Activated naive CD8-positive, alpha-beta T cell treated with anti-CD3 and anti-CD28 coated beads, Interleukin-2, amount 50 U/mL, for 24 hours (primary cell): ENCODE measurements around the gene ZNF493.
A peak's percentile ranks its signal among the peaks of the same experiment; 100 is the strongest.

Experiments
- ATAC-seq: fragments of 150-1000 bp; cut with Tn5 transposase; one replicate; pipeline ENCODE4 v1.10.0; 2021
- DNase-seq: peaks from one replicate; pipeline ENCODE4 v3.0.0; 2021
- H3K27ac Mint-ChIP-seq: one replicate; pipeline ENCODE4 v1.8.0; 2021; ENCODE audit warnings: mild to moderate bottlenecking, mixed read lengths
- H3K27me3 Mint-ChIP-seq: one replicate; pipeline ENCODE4 v1.8.0; 2021; ENCODE audit warnings: mixed read lengths
- H3K36me3 Mint-ChIP-seq: one replicate; pipeline ENCODE4 v1.8.0; 2021; ENCODE audit warnings: low read depth, mixed read lengths
- H3K4me1 Mint-ChIP-seq: one replicate; pipeline ENCODE4 v1.8.0; 2021; ENCODE audit warnings: mixed read lengths
- H3K4me3 Mint-ChIP-seq: one replicate; pipeline ENCODE4 v1.8.0; 2021; ENCODE audit warnings: mild to moderate bottlenecking, moderate library complexity, mixed read lengths
- H3K9me3 Mint-ChIP-seq: one replicate; pipeline ENCODE4 v1.8.0; 2021; ENCODE audit warnings: mixed read lengths

The ZNF493 gene

DNA sequence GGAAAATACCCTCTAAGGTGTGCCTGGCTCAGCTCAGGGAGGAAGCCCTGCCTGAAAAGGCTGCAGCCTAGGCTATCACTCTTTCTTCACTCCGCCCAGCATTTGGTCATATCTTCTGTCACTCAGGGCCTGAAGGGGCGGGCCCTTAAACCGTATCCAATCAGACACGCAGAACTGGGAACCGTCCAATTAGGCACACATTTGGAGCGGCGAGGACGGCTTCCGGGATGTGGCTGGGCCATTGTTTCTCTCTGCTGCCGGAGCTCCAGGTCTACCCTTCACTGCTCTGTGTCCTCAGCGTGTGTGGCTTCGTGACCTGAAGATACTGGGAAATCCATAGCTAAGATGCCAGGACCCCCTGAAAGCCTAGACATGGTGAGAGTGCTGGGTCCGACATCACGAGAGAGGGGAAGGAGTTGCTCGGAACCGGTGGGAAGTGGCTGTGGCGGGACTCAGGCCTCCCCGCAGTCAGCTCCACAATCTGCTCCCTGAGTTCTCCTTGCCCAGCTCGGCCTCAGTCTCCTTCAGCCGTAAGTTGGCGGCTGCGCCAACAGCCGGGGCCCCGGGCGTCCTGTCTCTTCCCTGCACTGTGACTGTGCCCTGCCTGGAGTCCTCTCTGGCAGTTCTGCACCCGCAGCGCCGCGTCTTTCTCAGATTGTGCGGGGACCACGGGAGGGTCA lies at the start of gene ZNF493:
ZNF493 (plus strand) TSS at position 241 of the 680 bp plus-strand sequence; CDS start at position 346, 105 bp downstream.
- H3K27me3 Mint-ChIP-seq = no peaks in the 10 kb centered on the region
- H3K4me1 Mint-ChIP-seq = peaks cover 27% of the 10 kb centered on the region
- H3K9me3 Mint-ChIP-seq = peaks cover 17% of the 10 kb centered on the region
- DNase-seq (peak; percentile 87), ATAC-seq (peak; percentile 100)
- H3K4me3 Mint-ChIP-seq = peak within 1 kb of the TSS; percentile 96
- peaks cover 43% of the 10 kb centered on the region for H3K36me3 Mint-ChIP-seq
- peak within 1 kb of the TSS; percentile 79 for H3K27ac Mint-ChIP-seq

DNA sequence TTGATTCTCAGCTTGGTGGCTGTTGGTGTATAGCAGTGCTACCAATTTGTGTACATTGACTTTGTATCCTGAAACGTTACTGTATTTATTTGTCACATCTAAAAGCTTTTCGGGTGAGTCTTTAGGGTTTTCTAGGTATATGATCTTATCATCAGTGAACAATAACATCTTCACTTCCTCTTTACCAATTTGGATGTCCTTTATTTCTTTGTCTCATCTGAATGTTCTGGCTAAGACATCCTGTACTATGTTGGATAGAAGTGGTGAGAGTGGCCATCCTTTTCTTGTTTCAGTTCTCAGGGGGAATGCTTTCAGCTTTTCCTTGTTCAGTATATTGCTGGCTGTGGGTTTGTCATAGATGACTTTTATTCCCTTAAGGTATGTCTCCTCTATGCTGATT lies 44.1 kb upstream of the ZNF493 start:
- Mint-ChIP-seq H3K4me1 (no peaks in the 10 kb centered on the region), H3K4me3 (no peak overlapping the region), H3K9me3 (peaks cover 29% of the 10 kb centered on the region), H3K27me3 (no peaks in the 10 kb centered on the region), H3K36me3 (peaks cover 8% of the 10 kb centered on the region), H3K27ac (no peak overlapping the region)
- no peak for ATAC-seq
- DNase-seq = no peak

DNA sequence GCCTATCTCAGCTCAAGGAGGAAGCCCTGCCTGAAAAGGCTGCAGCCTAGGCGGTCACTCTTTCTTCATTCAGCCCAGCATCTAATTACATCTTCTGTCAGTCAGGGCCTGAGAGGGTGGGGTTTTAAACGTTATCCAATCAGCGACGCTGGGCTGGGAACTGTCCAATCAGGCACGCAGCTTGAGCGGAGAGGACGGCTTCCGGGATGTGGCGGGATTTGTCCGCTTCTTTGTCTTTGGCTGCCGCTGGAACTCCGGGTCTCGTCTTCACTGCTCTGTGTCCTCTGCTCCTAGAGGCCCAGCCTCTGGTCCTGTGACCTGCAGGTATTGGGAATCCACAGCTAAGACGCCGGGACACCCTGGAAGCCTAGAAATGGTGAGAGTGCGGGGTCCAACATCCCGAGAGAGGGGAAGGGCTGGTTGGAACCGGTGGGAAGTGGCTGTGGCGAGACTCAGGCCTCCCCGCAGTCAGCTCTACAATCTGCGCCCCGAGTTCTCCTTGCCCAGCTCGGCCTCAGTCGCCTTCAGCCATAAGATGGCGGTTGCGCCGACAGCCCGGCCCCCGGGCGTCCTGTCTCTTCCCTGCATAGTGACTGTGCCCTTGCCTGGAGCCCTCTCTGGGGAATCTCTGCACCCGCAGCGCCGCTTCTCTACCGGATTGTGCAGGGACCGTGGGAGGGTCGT lies 38.0 kb upstream of the ZNF493 start, which contains the start of gene ZNF738:
ZNF738 (plus strand) TSS at position 233 of the 684 bp plus-strand sequence; CDS start at position 374, 141 bp downstream.
- peaks cover 8% of the 10 kb centered on the region for H3K9me3 Mint-ChIP-seq
- DNase-seq (peak; percentile 82), ATAC-seq (peak; percentile 98)
- H3K27me3 Mint-ChIP-seq = no peaks in the 10 kb centered on the region
- H3K4me3 Mint-ChIP-seq = peak within 1 kb of the TSS; percentile 99
- H3K27ac Mint-ChIP-seq = peak within 1 kb of the TSS; percentile 92
- H3K4me1 Mint-ChIP-seq = peaks cover 20% of the 10 kb centered on the region
- peaks cover 30% of the 10 kb centered on the region for H3K36me3 Mint-ChIP-seq

DNA sequence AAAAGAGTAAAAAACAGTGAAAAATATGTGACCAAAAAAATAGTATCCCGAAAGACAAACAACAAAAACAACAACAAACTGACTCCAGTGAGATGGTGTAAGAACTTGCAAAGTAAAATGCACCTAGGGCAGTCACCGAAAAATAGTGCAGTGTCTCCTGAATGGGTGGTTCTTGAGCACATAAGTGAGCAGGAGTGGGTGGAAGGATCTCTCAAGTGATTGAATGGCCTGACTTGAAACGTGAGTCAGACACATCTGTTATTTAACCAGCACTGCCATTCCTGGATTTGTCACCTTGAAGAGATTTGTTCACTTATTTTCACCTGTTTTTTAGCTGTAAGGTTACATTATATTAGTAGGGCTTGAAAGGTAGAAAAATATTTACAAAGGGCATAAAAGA lies 34.6 kb upstream of the ZNF493 start:
- peaks cover 20% of the 10 kb centered on the region for H3K4me1 Mint-ChIP-seq
- no peak overlapping the region for H3K27ac Mint-ChIP-seq
- DNase-seq (no peak), ATAC-seq (no peak)
- peaks cover 60% of the 10 kb centered on the region for H3K36me3 Mint-ChIP-seq
- peaks cover 23% of the 10 kb centered on the region for H3K9me3 Mint-ChIP-seq
- no peaks in the 10 kb centered on the region for H3K27me3 Mint-ChIP-seq
- H3K4me3 Mint-ChIP-seq = no peak overlapping the region

DNA sequence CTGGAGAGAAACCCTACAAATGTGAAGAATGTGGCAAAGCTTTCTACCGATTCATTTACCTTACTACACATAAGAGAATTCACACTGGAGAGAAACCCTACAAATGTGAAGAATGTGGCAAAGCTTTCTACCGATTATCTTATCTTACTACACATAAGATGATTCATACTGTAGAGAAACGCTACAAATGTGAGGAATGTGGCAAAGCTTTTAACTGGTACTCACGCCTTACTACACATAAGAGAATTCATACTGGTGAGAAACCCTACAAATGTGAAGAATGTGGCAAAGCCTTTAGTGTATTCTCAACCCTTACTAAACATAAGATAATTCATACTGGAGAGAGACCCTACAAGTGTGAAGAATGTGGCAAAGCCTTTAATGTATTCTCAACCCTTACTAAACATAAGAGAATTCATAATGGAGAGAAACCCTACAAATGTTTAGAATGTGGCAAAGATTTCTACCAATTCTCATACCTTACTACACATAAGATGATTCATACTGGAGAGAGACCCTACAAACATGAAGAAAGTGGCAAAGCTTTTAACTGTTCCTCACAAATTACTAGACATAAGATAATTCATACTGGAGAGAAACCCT lies 12.9 kb upstream of the ZNF493 start:
- DNase-seq (no peak), ATAC-seq (no peak)
- no peak overlapping the region for H3K4me3 Mint-ChIP-seq
- H3K4me1 Mint-ChIP-seq = no peaks in the 10 kb centered on the region
- H3K36me3 Mint-ChIP-seq = peaks cover 65% of the 10 kb centered on the region
- no peak overlapping the region for H3K27ac Mint-ChIP-seq
- H3K9me3 Mint-ChIP-seq = peaks cover 82% of the 10 kb centered on the region
- no peaks in the 10 kb centered on the region for H3K27me3 Mint-ChIP-seq

DNA sequence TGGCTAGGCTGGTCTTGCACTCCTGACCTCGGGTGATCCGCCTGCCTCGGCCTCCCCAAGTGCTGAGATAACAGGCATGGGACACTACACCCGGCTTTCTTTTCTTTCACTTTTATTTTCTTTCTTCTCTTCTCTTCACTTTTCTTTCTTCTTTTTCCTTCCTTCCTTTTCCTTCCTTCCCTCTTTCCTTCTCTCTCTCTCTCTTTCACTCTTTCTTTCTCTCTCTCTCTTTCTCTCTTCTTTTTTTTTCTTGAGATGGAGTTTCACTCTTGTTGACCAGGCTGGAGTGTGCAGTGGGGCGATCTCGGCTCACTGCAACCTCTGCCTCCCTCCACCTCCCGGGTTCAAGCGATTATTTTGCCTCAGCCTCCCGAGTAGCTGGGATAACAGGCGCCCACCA lies 812 bp upstream of the ZNF493 start:
- Mint-ChIP-seq H3K4me3 (no peak overlapping the region), H3K9me3 (peaks cover 24% of the 10 kb centered on the region), H3K27ac (no peak overlapping the region), H3K27me3 (no peaks in the 10 kb centered on the region), H3K4me1 (peaks cover 26% of the 10 kb centered on the region), H3K36me3 (peaks cover 43% of the 10 kb centered on the region)
- no peak for ATAC-seq
- no peak for DNase-seq

DNA sequence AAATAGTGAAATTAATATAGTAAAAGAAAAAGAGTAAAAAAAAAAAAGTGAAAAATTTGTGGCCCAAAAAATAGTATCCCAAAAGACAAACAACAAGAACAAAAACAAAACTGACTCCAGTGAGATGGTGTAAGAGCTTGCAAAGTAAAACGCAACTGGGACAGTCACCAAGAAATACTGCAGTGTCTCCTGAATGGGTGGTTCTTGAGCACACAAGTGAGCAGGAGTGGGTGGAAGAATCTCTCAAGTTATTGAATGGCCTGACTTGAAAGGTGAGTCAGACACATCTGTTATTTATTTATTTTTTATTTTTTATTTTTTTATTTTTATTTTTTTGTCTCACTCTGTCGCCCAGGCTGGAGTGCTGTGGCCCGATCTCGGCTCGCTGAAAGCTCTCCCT lies 1.9 kb downstream of the ZNF493 start:
- H3K27ac Mint-ChIP-seq = no peak overlapping the region
- no peak for ATAC-seq
- DNase-seq = no peak
- H3K36me3 Mint-ChIP-seq = peaks cover 57% of the 10 kb centered on the region
- H3K27me3 Mint-ChIP-seq = no peaks in the 10 kb centered on the region
- H3K4me3 Mint-ChIP-seq = no peak overlapping the region
- H3K9me3 Mint-ChIP-seq = peaks cover 20% of the 10 kb centered on the region
- peaks cover 30% of the 10 kb centered on the region for H3K4me1 Mint-ChIP-seq

DNA sequence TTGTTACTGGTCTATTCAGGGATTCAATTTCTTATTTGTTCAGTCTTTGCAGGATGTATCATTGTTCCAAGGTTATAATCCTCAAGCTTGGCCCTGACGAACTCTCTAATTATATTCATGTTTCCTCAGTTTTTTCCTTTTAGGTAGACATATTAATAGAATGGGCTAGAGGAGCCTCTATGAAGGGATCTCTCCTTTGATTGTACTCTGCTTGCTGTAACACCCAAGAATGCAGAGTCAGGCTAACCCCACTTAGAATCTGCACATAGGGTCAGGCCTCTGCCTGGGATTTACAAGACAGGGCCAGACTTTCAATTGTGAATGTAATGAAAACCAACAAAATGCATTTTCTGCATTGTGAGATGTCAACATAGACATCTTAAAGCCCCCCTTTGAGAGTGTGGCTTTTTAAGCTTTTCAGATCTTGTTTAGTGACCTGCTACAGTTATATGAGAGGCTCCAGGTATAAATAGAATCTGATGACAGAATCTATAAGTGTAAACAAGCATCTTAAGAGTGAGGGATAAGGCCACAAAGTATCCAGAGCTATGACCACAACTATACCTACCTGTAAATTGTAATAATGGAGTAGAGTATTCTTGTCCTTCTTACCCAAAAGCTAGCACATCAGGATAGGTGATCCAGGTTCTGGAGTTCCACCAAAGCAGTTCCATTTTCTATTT lies 5.5 kb downstream of the ZNF493 start:
- no peak overlapping the region for H3K27ac Mint-ChIP-seq
- no peaks in the 10 kb centered on the region for H3K27me3 Mint-ChIP-seq
- peaks cover 31% of the 10 kb centered on the region for H3K9me3 Mint-ChIP-seq
- ATAC-seq = no peak
- H3K4me1 Mint-ChIP-seq = peaks cover 23% of the 10 kb centered on the region
- no peak for DNase-seq
- H3K36me3 Mint-ChIP-seq = peaks cover 81% of the 10 kb centered on the region
- H3K4me3 Mint-ChIP-seq = no peak overlapping the region

DNA sequence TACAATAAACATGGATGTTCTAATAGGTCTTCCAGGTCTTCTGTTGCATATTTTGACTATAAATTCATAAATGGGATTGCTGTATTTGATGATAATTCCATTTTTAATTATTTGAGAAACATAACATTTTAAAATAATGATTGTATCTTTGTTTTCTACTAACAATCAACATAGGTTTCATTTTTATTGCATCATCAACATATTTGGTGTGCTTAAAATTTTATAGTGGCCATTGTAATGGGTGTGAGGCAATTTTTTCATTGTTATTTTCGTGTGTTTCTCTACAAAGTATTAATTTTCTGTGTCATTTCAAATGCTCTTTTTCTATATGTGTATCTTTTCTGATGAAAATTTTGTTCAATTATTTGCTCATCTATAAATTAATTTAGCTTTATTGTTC lies 13.2 kb downstream of the ZNF493 start:
- ATAC-seq (no peak), DNase-seq (no peak)
- Mint-ChIP-seq H3K27ac (no peak overlapping the region), H3K36me3 (peaks cover 90% of the 10 kb centered on the region), H3K27me3 (no peaks in the 10 kb centered on the region), H3K4me1 (no peaks in the 10 kb centered on the region), H3K9me3 (peaks cover 52% of the 10 kb centered on the region), H3K4me3 (no peak overlapping the region)

DNA sequence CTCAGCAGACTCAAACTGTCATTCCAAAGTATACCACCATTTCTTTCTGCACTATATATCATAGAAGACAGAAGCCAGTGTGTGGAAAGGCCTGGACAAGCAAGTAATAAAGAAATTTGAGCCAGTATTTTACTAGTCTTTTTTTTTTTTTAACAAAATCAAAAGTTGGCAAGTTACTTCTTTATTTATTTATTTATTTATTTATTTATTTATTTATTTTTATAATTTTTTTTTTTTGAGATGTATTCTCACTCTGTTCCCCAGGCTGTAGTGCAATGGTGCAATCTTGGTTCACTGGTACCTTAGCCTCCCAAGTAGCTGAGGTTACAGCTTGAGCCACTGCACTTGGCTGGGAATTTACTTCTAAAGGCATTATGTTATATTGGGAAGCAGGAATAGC lies 25.3 kb downstream of the ZNF493 start:
- Mint-ChIP-seq H3K36me3 (peaks cover 77% of the 10 kb centered on the region), H3K4me1 (no peaks in the 10 kb centered on the region), H3K27me3 (no peaks in the 10 kb centered on the region), H3K9me3 (peaks cover 73% of the 10 kb centered on the region), H3K27ac (no peak overlapping the region), H3K4me3 (no peak overlapping the region)
- no peak for DNase-seq
- no peak for ATAC-seq

DNA sequence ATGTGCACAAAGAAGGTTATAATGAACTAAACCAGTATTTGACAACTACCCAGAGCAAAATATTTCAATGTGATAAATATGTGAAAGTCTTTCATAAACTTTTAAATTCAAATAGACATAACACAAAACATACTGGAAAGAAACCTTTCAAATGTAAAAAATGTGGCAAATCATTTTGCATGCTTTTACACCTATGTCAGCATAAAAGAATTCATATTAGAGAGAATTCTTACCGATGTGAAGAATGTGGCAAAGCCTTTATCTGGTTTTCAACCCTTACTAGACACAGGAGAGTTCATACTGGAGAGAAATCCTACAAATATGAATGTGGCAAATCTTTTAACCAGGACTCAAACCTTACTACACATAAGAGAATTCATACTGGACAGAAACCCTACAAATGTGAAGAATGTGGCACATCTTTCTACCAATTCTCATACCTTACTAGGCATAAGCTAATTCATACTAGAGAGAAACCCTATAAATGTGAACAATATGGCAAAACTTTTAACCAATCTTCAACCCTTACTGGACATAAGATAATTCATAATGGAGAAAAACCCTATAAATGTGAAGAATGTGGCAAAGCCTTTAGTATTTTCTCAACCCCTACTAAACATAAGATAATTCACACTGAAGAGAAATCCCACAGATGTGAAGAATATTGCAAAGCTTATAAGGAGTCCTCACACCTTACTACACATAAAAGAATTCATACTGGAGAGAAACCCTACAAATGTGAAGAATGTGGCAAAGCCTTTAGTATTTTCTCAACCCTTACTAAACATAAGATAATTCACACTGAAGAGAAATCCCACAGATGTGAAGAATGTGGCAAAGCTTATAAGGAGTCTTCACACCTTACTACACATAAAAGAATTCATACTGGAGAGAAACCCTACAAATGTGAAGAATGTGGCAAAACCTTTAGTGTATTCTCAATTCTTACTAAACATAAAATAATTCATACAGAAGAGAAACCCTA lies 26.4 kb downstream of the ZNF493 start:
- DNase-seq (no peak), ATAC-seq (no peak)
- Mint-ChIP-seq H3K27ac (no peak overlapping the region), H3K27me3 (no peaks in the 10 kb centered on the region), H3K9me3 (peaks cover 62% of the 10 kb centered on the region), H3K4me1 (no peaks in the 10 kb centered on the region), H3K4me3 (no peak overlapping the region), H3K36me3 (peaks cover 66% of the 10 kb centered on the region)

DNA sequence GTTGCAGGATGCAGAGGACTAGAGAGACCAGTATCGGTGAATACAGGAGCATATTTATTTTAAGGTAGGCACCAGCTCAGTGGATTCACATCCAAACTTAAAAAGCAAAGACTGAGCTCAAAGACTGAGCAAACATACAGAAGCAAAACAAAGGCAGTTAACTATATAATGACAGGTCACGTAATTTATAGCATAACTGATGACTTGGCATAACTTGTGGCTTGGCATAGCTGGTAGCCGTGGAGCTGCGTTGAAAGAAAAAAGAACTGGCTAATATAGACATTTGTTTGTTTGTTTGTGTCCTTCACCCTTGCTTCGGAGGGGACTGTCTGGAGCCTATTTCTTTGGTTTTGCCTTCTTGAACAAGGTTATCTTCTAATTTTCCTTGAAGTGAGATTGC lies 33.7 kb downstream of the ZNF493 start:
- no peaks in the 10 kb centered on the region for H3K4me1 Mint-ChIP-seq
- ATAC-seq = no peak
- H3K4me3 Mint-ChIP-seq = no peak overlapping the region

DNA sequence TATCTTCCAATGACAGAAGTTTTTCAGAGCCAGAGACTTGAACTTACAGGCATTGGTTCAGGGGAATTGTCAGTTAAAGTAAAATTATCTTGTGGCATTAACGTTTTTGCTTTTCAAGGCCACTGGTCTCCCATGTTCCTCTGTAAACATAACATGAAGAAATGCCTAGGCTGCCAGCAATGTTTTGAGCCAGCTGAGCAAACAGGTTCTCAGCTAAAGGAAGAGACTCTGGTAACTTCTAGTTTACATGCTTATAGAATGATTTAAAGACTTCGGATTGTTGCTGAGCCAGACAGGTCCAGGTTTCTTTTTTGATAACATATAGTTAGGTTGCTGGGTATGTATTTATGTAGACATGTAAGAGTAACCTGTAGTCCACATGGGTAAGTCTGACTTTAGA lies 35.7 kb downstream of the ZNF493 start:
- H3K27me3 Mint-ChIP-seq = no peaks in the 10 kb centered on the region
- H3K4me1 Mint-ChIP-seq = no peaks in the 10 kb centered on the region
- H3K36me3 Mint-ChIP-seq = peaks cover 13% of the 10 kb centered on the region
- H3K9me3 Mint-ChIP-seq = peaks cover 40% of the 10 kb centered on the region
- DNase-seq (no peak), ATAC-seq (no peak)
- H3K4me3 Mint-ChIP-seq = no peak overlapping the region
- H3K27ac Mint-ChIP-seq = no peak overlapping the region

More for the DNA sequence above, 33.7 kb downstream of the ZNF493 start:
- Mint-ChIP-seq H3K27me3 (no peaks in the 10 kb centered on the region), H3K27ac (no peak overlapping the region), H3K36me3 (peaks cover 19% of the 10 kb centered on the region), H3K9me3 (peaks cover 46% of the 10 kb centered on the region)
- DNase-seq = no peak

DNA sequence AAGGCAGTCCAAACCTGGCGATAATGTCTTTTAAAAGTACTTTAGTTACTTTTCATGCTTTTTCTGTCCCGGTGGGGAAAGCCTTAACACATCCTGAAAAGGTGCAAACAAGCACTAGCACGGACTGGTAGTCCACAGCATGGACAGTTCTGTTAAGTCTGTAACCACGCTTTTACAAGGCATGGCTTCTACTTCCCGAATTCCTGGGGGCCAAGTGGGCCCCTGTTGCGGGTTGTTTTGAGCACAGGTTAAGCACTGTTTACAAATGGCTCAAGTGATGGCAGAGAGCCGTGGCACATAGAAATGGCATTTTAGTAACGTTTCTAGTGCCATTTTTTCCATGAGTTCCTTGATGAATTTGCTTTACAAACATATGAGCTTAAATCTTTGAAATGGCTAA lies 37.6 kb downstream of the ZNF493 start:
- H3K27me3 Mint-ChIP-seq = no peaks in the 10 kb centered on the region
- H3K27ac Mint-ChIP-seq = no peak overlapping the region
- H3K4me1 Mint-ChIP-seq = no peaks in the 10 kb centered on the region
- peaks cover 44% of the 10 kb centered on the region for H3K9me3 Mint-ChIP-seq
- DNase-seq = no peak
- no peak overlapping the region for H3K4me3 Mint-ChIP-seq
- ATAC-seq = no peak
- H3K36me3 Mint-ChIP-seq = peaks cover 11% of the 10 kb centered on the region
